Ovary (tissue), 9 donors: Measurements from ENCODE around the gene NRXN2. TPM values are rescaled to one million over a fixed set of nuclear protein-coding genes. Genes with fewer than 3 reads are reported as not detected.

Source experiments
- DNase-seq, 5 donors: peaks; one replicate each; pipeline ENCODE4 v3.0.0-alpha.2; 2019 to 2020
- H3K27ac ChIP-seq, 2 donors: fragments of 200-600 bp; one replicate each; pipeline versions ENCODE4 v1.5.1 to v1.8.0; 2019 to 2022
- H3K27me3 ChIP-seq: fragments of 200-600 bp; one replicate; pipeline ENCODE4 v1.8.0; 2022
- H3K36me3 ChIP-seq: fragments of 200-600 bp; sonication (generic); one replicate; pipeline ENCODE4 v1.5.1; 2019
- H3K4me1 ChIP-seq: one replicate; pipeline ENCODE4 v1.8.1; 2013; ENCODE audit warnings: mild to moderate bottlenecking, moderate library complexity; ENCODE audit not compliant: insufficient read depth
- H3K4me3 ChIP-seq: fragments of 200-600 bp; sonication (generic); one replicate; pipeline ENCODE4 v1.5.1; 2017
- H3K9me3 ChIP-seq, 2 donors: fragments of 200-600 bp in 1 of 2; sonication (generic) in 1 of 2; one replicate each; pipeline versions ENCODE4 v1.5.1 to v1.8.1; 2013 to 2019; ENCODE audit warnings: mild to moderate bottlenecking in 1 of 2, moderate library complexity in 1 of 2
- EP300 ChIP-seq: sonication (generic); formaldehyde crosslinking; IDR thresholded peaks from one replicate; pipeline ENCODE4 v1.6.1; 2017; ENCODE audit warnings: antibody characterized with exemption
- POLR2A ChIP-seq: fragments of 450-650 bp; IDR thresholded peaks from one replicate; pipeline ENCODE4 v1.6.1; 2017; ENCODE audit warnings: antibody characterized with exemption, mild to moderate bottlenecking, moderate library complexity
- WGBS, 3 donors: extraction: QIAGEN DNeasy Blood & Tissue Kit in 1 of 3; methylation state at CpG; one replicate each; pipeline versions ENCODE4 v1.1.5 to v1.1.7; 2013 to 2017; 5-methylcytosine and 5-hydroxymethylcytosine counted together
- intact Hi-C, 4 donors: fragments of 100-400 bp; cut with DNase I; formaldehyde crosslinking; loops; one replicate each; pipeline versions ENCODE4 v1.11.0 to v1.15.1; 2022 to 2023
- polyA plus RNA-seq, 2 donors: library from polyadenylated mRNA; stranded (reverse); fragments of 200-250 nt in 1 of 2; fragments of 350-450 nt in 1 of 2; fragmentation: Illumina TruSeq in 1 of 2; extraction: RNeasy Lipid Tissue Mini Kit (QIAGEN cat#74804) in 1 of 2; gene quantifications; one replicate each; pipeline ENCODE4 v1.2.3, GENCODE V29; 2013 to 2014
- total RNA-seq, 7 donors: library from RNA; depleted of rRNA in 2 of 7; stranded (reverse); fragments of >200 nt in 2 of 7; fragmentation: NEBNext Ultra II Directional in 3 of 7; extraction: Animal tissue kit (Norgen Biotek cat#: 25700) in 3 of 7; gene quantifications; one replicate each; pipeline versions ENCODE4 v1.1.0 to v1.2.4, GENCODE V29; 2016 to 2023
- TF ChIP-seq, protein P1 (sequence below), 3 donors: fragments of 450-650 bp in 2 of 3; fragments of 200-600 bp in 1 of 3; IDR thresholded peaks; one replicate each; pipeline versions ENCODE4 v1.5.1 to v1.8.0; 2016 to 2022; ENCODE audit warnings: antibody characterized with exemption in 3 of 3, mild to moderate bottlenecking in 1 of 3
- donor health status: DM: no; HTN: no; CAD: no; lungs with moderate emphysema.
- donor health status: DM: no; HTN: no; CAD: no.
- donor health status: Bipolar disorder and iron deficiency.
- donor health status: DM: yes; HTN: yes; CAD: no.
- donor health status: DM: no; HTN: no; CAD: no.
- donor health status: DM: yes; HTN: yes; CAD: no.

Gene NRXN2
- total and polyA plus RNA-seq, 9 donors: 6.4 to 64.1 (median 19.7) TPM

DNA sequence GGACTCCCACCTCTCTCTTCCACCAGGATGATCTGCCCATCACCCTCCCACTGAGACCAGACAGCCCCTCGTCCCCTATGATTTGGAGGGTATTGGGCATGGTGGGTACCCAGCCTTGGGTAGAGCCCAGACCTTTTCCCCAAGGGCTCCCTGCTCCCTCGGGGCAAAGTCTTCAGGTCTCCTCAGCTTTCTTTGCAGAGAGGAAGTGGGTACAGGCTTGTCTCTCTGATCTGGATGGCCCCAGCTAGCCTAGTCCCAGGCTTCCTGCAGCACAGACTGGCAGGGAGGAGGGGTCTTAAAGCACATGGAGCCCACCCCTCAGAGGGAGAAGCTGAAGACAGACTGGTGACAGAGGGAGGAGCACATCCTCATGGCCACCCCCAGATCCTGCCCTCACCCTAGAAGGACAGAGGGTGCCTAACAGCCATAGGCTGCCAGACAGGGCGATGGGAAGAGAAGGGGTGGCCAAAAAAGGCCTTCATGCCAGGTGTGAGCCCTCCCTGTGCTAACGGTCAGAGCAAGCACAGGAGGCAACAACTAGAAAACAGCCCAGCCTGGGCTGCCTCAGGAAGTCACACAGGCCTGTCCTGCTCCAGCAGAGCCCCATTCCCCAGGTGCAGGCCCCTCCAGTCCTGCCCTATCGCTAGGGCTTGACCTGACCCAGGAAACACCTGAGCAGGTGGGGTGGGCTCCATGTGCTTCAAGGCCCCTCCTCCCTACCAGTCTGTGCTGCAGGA lies 101.5 kb downstream of the NRXN2 start:
- TF ChIP-seq EP300 (no peak), POLR2A (no peak)
- TF ChIP-seq, protein P1, sequence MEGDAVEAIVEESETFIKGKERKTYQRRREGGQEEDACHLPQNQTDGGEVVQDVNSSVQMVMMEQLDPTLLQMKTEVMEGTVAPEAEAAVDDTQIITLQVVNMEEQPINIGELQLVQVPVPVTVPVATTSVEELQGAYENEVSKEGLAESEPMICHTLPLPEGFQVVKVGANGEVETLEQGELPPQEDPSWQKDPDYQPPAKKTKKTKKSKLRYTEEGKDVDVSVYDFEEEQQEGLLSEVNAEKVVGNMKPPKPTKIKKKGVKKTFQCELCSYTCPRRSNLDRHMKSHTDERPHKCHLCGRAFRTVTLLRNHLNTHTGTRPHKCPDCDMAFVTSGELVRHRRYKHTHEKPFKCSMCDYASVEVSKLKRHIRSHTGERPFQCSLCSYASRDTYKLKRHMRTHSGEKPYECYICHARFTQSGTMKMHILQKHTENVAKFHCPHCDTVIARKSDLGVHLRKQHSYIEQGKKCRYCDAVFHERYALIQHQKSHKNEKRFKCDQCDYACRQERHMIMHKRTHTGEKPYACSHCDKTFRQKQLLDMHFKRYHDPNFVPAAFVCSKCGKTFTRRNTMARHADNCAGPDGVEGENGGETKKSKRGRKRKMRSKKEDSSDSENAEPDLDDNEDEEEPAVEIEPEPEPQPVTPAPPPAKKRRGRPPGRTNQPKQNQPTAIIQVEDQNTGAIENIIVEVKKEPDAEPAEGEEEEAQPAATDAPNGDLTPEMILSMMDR (IDR thresholded peaks at IDR 0.05): no peak
- intact Hi-C loops: no loop called here
- DNase-seq: no peak
- H3K27ac ChIP-seq: peak overlapping the region; percentile 45 to 88
- H3K4me3 ChIP-seq: no peak overlapping the region
- H3K36me3 ChIP-seq: no peaks in the 10 kb centered on the region
- no peaks in the 10 kb centered on the region for H3K9me3 ChIP-seq
- no peaks in the 10 kb centered on the region for H3K27me3 ChIP-seq
- peaks cover 35% of the 10 kb centered on the region for H3K4me1 ChIP-seq
- WGBS, 3 donors: 81 to 90% (median 87%) methylated on average over 5 of the region's 5 CpGs

DNA sequence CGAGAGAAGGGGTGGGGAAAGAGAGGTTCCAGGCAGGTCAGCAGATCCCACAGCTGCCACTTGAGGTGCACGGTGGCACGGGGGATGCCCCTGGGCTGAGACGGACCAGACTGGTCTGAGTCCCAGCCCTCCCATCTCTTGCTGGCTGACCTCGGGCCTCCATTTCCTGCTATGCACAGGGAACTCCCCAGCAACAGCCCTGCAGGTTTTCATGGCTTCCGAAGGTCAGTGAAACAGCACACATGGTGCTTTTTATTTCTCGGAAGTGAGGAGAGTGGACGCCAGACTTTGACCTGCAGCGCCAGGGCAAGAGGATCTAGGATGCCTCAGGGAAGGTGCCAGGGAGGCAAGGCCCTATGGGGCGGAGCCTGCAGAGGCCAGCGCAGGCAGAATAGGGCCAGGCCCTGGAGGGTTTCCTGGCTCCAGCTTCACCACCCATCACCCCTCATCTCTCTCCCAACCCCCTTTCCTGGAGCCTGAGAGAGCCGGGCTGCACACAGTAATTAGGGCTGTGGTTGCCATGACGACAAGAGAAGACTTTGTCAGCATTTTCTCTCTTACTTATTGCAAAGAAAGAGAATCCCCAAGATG lies 102.5 kb downstream of the NRXN2 start:
- no peaks in the 10 kb centered on the region for H3K9me3 ChIP-seq
- WGBS, 3 donors: 13 to 23% (median 17%) methylated on average over 13 of the region's 13 CpGs
- intact Hi-C loops: no loop called here
- TF ChIP-seq POLR2A (no peak), EP300 (peak; percentile 45)
- no peak overlapping the region for H3K4me3 ChIP-seq
- peak; percentile 68 to 83 (median 71) for DNase-seq
- H3K36me3 ChIP-seq: no peaks in the 10 kb centered on the region
- peak overlapping the region; percentile 88 to 91 for H3K27ac ChIP-seq
- peaks cover 35% of the 10 kb centered on the region for H3K4me1 ChIP-seq
- H3K27me3 ChIP-seq: no peaks in the 10 kb centered on the region

DNA sequence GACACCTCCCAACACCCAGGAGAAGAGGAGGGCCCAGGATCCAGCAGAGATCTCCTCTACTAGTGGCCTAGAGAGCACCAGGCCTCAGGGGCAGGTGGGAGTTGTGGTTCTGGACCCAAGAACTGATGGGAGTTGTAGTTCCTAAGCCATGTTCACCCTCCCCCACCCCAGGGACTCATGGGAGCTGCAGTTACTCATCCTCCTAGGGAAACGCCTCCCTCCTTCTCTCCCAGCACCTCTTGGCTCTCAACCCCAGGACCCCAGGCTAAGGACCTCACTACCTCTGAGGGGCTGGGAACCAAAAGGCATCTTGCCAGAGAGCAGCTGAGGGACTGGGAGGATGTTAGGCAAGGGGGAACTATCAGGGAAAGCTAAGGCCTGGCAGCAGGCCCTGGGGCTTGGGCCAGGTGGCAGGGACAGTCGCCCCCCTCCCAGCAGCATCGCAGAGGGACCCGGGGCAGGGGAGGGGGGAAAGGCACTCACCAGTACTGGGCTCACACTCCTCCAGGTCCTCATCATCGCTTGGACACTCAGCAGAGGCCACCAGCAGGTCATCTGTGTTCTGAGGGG lies 103.1 kb downstream of the NRXN2 start:
- intact Hi-C loops: no loop called here
- 15 to 20% (median 20%) methylated on average over 3 to 5 of the region's 5 CpGs for WGBS, 3 donors
- no peak for TF ChIP-seq POLR2A
- no peak for TF ChIP-seq EP300
- TF ChIP-seq, protein P1 (IDR thresholded peaks at IDR 0.05): no peak
- Histone ChIP-seq H3K27me3 (no peaks in the 10 kb centered on the region), H3K4me1 (peaks cover 35% of the 10 kb centered on the region), H3K4me3 (peak overlapping the region; percentile 14), H3K27ac (peak overlapping the region; percentile 88 to 91), H3K36me3 (no peaks in the 10 kb centered on the region), H3K9me3 (no peaks in the 10 kb centered on the region)
- peak; percentile 82 to 93 (median 87) for DNase-seq

DNA sequence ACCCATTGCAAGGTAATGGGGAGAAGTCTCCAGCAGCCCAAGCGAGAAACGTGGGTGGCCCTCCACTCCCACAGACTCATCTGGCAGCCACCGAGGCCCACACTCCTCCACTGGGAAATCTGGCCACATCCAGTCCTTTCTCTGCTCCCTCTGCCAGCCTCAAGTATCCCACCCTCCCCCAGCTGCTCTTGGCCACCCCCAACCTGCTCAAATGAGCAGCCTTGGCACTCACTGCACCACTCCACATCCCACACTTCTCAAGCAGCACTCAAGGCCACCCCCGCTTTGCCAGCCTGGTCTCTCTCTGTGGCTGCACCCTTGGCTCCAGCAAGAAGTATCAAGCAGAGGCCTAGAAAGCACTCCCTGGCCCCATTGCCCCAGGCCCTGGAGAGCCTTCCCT lies 103.8 kb downstream of the NRXN2 start:
- intact Hi-C loops: no loop called here
- no peaks in the 10 kb centered on the region for H3K36me3 ChIP-seq
- H3K27ac ChIP-seq: peak overlapping the region; percentile 88 to 91
- H3K9me3 ChIP-seq: no peaks in the 10 kb centered on the region
- peak overlapping the region; percentile 14 for H3K4me3 ChIP-seq
- no peaks in the 10 kb centered on the region for H3K27me3 ChIP-seq
- 51 to 62% (median 57%) methylated on average over 4 of the region's 4 CpGs for WGBS, 3 donors
- TF ChIP-seq EP300 (no peak), POLR2A (no peak)
- TF ChIP-seq, protein P1 (IDR thresholded peaks at IDR 0.05): no peak
- peaks cover 35% of the 10 kb centered on the region for H3K4me1 ChIP-seq
- DNase-seq: no peak

DNA sequence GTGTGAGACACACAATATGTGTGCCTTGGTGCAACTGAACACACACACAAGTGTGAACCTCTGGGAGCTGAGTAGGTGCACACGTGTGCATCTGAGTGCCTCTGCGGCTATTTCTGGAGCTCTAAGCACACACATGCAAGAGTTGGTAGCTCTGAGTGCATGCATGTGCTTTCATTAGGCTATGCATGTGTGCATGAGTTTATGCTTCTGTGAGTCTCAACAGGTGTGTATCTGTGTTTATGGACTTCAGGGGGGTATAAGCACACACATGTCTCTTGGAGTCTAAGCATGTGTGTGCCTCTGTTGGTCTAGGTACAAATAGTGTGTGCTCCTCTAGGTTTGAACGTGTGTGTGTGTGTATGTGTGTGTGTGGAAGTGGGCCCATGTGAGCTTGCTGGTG lies 106.2 kb downstream of the NRXN2 start:
- no peaks in the 10 kb centered on the region for H3K9me3 ChIP-seq
- 76 to 90% (median 88%) methylated on average over 3 of the region's 3 CpGs for WGBS, 3 donors
- H3K4me1 ChIP-seq: peaks cover 33% of the 10 kb centered on the region
- DNase-seq: no peak
- TF ChIP-seq POLR2A (no peak), EP300 (no peak)
- TF ChIP-seq, protein P1 (IDR thresholded peaks at IDR 0.05): no peak
- no peak overlapping the region for H3K27ac ChIP-seq
- no peak overlapping the region for H3K4me3 ChIP-seq
- intact Hi-C loops: no loop called here
- no peaks in the 10 kb centered on the region for H3K27me3 ChIP-seq
- H3K36me3 ChIP-seq: no peaks in the 10 kb centered on the region
